ENCODE measurements around the gene NPAS3. TPM values are rescaled to one million over a fixed set of nuclear protein-coding genes. Genes with fewer than 3 reads are reported as not detected.
A peak's percentile ranks its signal among the peaks of the same experiment; 100 is the strongest.

NPAS3 gene
- total and polyA plus RNA-seq, 2 of the 13 experiments (the other 11 are each of a cell fraction or from before 2014, with no cell fraction given), result not detected

GRCh38 chr14:33839193-33840076 is 900.8 kb downstream of the NPAS3 start (continued):
- TF ChIP-seq ZBTB49 (CRISPR knock-in tag; IDR thresholded peaks at IDR 0.05; ENCODE audit: borderline replicate concordance), result no peak
- no peak for TF ChIP-seq ZBTB21 (CRISPR knock-in tag; IDR thresholded peaks at IDR 0.05)
- peak; percentile 78 for TF ChIP-seq IRF2 (CRISPR knock-in tag; IDR thresholded peaks at IDR 0.05)
- peak; percentile 58; the same call in 1 of the 2 replicates for TF ChIP-seq ZNF331 (CRISPR knock-in tag; IDR thresholded peaks at IDR 0.05)
- TF ChIP-seq ZSCAN9 (CRISPR knock-in tag; IDR thresholded peaks at IDR 0.05; ENCODE audit: borderline replicate concordance), result no peak

- ChIA-PET CTCF (ENCODE audit: low intra/inter-chr PET ratio, low total read pairs) (interaction anchor here (4.7 to 4.8 kb wide), 2 partner anchors 258 to 387 kb away, joined by 63 to 73 read pairs; no protein-coding TSS in a partner anchor), POLR2A (interaction anchor here (1.2 kb wide), 1 partner anchor 258 kb away, joined by 4 read pairs; no protein-coding TSS in a partner anchor)
- Histone ChIP-seq H3K4me2 (ENCODE audit: low read depth, low read length) (no peak overlapping the region), H3K79me2 (ENCODE audit: insufficient read depth, low read length) (no peaks in the 10 kb centered on the region), H3K4me1 (ENCODE audit: insufficient read depth, low read length) (no peaks in the 10 kb centered on the region), H3K9me3 (ENCODE audit: low read length) (no peaks in the 10 kb centered on the region), H4K20me1 (ENCODE audit: insufficient read depth, low read length) (no peaks in the 10 kb centered on the region), H3K4me3 (replicated peaks in 1 of 3; ENCODE audit: insufficient read depth in 1 of 3, low read depth in 2 of 3, low read length in 3 of 3) (no peak overlapping the region), H3K9ac (ENCODE audit: insufficient read depth, low read depth, low read length) (no peak overlapping the region), H3K36me3 (replicated peaks in 1 of 2; ENCODE audit: control insufficient read depth in 1 of 2, insufficient read depth in 2 of 2, low read length in 2 of 2) (no peaks in the 10 kb centered on the region), H3K27ac (ENCODE audit: extremely low read length, insufficient read depth, low read length) (no peak overlapping the region), H2AFZ (ENCODE audit: low read length) (no peak overlapping the region), H3K27me3 (ENCODE audit: control insufficient read depth in 1 of 2, insufficient read depth in 2 of 2, low read length in 2 of 2) (peaks cover 5 to 26% of the 10 kb centered on the region in 2 experiments; a peak in 3 of 5 replicates)
- in situ Hi-C loops (cut with HindIII; ENCODE audit: extremely low pct_ligation_motif_present, low pct_unique_long_range_greater_than_20kb), result no loop called here
- intact Hi-C loops (cut with micrococcal nuclease; ENCODE audit: unreplicated experiment), result no loop called here
- no TSS peak for BruUV-seq (replicated peaks)
- FAIRE-seq (no peak), DNase-seq (ENCODE audit: low spot score) (no peak), ATAC-seq (no peak)
- WGBS (ENCODE audit: low lambda C conversion rate), result 6% methylated on average over 3 of the region's 3 CpGs
- TF ChIP-seq SKIL (CRISPR knock-in tag; IDR thresholded peaks at IDR 0.05; ENCODE audit: borderline replicate concordance), result peak; percentile 33; the same call in 1 of the 2 replicates
- TF ChIP-seq EZH2 (conservative IDR thresholded peaks at IDR 0.05; ENCODE audit: low read depth, low read length), result no peak
- no peak for TF ChIP-seq HNRNPLL (IDR thresholded peaks at IDR 0.05; ENCODE audit: low read depth, low read length, poor library complexity, severe bottlenecking)
- no peak for TF ChIP-seq SP140L (CRISPR knock-in tag; IDR thresholded peaks at IDR 0.05; ENCODE audit: borderline replicate concordance)
- TF ChIP-seq DZIP1 (CRISPR knock-in tag; IDR thresholded peaks at IDR 0.05), result no peak
- TF ChIP-seq ZC3H13 (CRISPR knock-in tag; IDR thresholded peaks at IDR 0.05), result no peak
- no peak for TF ChIP-seq MED8 (CRISPR knock-in tag; IDR thresholded peaks at IDR 0.05; ENCODE audit: insufficient replicate concordance)
- TF ChIP-seq JUNB (CRISPR knock-in tag; IDR thresholded peaks at IDR 0.05; ENCODE audit: borderline replicate concordance), result peak; percentile 62; the same call in 1 of the 2 replicates
- TF ChIP-seq HNRNPUL1 (IDR thresholded peaks at IDR 0.05; ENCODE audit: low read depth, low read length), result no peak
- TF ChIP-seq CC2D1A (CRISPR knock-in tag; IDR thresholded peaks at IDR 0.05), result no peak
Measured at GRCh38 chr14:33840797-33841196, 902.1 kb downstream of the NPAS3 start.

Measured in HepG2 (cell line).